ENCODE results near the gene FOXK2.
"Not testable (repeated sequence)": the region's sequence is repeated elsewhere in the genome, so short reads cannot be mapped to it uniquely, and the experiment has no call there.

FOXK2 gene

DNA sequence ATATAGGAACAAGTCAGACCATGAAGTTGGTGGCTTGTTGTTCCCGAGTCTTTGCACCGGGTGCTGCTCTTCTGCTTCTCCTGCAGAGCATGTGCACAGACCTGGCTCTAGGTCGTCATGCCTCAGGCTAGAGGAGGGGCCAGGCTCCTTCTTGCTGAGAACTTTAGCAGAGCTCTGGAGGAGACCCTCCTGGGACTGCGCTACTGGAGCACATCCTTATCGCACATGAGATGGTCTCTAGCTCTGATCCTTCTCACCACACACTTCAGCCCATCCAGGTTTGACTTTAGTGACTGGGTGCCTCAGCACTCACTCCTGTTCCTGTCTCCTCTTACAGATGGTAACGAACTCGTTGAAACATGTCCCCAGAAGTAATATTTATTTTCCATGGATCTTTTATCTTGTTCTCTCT, 14.9 kb downstream of the FOXK2 start:
- no peak for DNase-seq (ENCODE audit: low read depth)

GRCh38 chr17:82536512-82537201, 17.1 kb downstream of the FOXK2 start:
- no peak for DNase-seq (ENCODE audit: low read depth)

GRCh38 chr17:82537228-82537627, 17.7 kb downstream of the FOXK2 start:
- not testable (repeated sequence) for DNase-seq (ENCODE audit: low read depth)

DNA sequence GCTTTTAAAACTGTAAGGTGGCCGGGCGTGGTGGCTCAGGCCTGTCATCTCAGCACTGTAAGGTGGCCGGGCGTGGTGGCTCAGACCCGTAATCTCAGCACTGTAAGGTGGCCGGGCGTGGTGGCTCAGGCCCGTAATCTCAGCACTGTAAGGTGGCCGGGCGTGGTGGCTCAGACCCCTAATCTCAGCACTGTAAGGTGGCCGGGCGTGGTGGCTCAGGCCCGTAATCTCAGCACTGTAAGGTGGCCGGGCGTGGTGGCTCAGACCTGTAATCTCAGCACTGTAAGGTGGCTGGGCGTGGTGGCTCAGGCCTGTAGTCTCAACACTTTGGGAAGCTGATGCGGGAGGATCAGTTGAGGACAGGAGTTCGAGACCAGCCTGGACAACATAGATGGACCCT, 19.5 kb downstream of the FOXK2 start:
- not testable (repeated sequence) for DNase-seq (ENCODE audit: low read depth)

GRCh38 chr17:82542439-82542838, 22.9 kb downstream of the FOXK2 start:
- DNase-seq (ENCODE audit: low read depth): no peak

GRCh38 chr17:82544431-82545070, 25.0 kb downstream of the FOXK2 start:
- DNase-seq (ENCODE audit: low read depth): no peak

DNA sequence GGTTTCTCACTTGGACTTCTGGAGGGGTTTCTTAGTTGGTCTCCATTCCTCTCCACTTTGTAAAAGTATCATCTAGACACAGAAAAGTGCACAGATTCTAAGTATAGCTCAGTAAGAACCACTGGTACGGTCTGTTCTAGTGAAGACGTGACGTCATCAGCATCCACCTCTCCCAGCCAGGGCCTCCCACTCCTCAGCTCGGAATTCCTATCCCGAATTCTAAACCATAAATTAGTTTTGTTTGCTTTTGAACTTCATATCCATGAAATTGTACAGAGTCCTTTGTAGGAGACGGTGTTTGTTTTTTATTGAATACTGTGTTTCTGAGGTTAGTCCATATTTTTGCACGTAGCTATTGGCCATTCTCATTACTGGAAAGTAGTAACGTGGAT, 25.5 kb downstream of the FOXK2 start:
- DNase-seq (ENCODE audit: low read depth): no peak

DNA sequence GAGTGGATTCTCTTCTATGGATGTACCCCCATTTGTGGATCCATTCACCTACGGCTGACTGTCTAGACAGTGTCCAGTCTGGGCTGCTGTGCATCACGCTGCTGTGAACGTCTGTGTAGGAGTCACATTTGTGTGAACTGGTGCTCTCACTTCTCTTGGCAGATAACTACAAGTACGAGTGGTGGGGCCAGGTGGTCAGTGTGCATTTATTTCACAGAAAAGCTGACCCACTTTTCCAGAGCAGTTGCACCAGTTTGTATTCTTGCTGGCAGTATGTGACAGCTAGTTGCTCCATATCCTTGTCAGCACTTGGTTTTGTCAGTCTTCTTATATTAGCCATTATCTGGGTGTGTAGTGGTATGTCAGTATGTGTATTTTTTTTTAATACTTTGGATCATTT, 28.4 kb downstream of the FOXK2 start:
- DNase-seq (ENCODE audit: low read depth): no peak

DNA sequence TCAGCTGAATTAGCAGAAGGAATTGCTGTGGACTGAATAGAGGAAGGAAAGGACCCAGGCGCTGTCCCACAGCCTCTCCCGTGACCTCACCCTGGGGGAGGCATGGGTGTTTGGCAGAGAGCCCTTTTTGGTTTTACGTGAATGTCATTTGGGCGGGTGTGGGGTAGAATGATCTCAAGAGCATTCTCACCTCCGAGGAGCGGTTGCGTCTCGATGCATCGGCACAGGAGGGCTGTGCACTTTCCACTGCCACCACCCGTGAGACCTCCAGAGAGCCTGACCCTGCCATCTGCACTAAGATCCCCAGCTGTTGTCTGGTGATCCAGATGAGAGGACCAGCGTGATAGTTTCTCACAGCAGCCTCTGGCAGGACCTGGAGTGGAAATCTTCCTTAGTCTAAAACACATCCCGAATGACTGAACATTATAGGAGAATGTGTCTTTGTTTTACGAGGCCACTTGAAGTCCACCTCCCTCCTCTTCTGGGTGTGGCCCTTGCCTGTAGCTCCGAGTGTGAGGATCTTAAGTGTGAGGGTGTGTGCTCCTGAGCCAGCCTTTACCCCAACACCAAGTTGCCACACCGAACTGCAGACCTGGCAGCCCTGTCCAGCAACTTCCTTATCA, 29.3 kb downstream of the FOXK2 start:
- no peak for DNase-seq (ENCODE audit: low read depth)

DNA sequence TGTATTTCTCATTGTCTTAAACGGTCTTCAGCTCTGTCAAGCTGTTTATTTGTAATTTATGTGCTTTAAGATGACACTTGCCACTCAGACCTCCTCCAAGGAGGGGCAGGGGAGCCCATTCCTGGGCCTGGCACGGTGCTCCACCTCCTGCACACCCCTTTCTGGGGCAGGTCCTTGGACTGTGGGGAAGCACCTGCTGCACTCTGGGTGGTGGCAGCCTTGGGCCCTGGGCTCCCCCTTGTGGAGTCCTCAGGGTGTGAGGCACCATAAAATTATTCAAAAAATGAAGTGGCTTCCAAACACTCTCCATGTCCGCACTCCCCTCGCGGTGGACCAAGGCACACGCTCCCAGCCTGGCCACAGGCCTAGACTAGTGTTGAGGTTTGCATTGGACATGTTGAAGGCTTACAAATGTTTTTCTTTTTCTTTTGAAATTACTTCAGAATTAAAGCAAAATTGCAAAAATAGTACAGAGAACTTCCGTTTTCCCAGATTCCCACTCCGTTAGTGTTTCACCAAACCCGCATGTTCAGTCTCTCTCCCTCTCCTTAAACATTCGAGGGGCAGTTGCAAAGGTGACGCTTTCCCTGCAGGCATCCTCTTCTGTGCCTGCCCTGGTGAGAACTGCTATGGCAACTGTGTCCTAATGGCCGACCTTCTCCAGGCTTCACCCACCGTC, 32.4 kb downstream of the FOXK2 start:
- DNase-seq (ENCODE audit: low read depth): peak; percentile 69

DNA sequence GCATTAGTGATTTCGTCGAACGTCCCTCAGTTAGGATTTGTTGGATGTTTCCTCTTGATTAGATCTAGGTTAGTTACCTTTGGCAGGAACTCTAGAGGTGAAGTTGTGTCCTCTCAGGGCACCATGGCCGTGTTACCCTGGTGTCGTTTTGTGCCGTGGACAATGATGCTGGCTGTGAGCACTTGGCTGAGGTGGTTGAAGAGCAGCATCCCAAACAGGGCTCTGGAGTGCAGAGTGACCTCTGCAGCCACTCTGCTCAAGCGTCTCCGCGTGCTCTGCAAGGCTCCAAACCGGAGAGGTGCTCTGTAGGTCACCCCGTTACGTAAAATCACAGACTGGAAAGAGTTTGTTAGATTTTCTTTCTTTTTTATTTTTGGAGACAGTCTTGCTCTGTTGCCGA, 33.0 kb downstream of the FOXK2 start:
- DNase-seq (ENCODE audit: low read depth): no peak

GRCh38 chr17:82553210-82553930, 33.8 kb downstream of the FOXK2 start:
- DNase-seq (ENCODE audit: low read depth): no peak

DNA sequence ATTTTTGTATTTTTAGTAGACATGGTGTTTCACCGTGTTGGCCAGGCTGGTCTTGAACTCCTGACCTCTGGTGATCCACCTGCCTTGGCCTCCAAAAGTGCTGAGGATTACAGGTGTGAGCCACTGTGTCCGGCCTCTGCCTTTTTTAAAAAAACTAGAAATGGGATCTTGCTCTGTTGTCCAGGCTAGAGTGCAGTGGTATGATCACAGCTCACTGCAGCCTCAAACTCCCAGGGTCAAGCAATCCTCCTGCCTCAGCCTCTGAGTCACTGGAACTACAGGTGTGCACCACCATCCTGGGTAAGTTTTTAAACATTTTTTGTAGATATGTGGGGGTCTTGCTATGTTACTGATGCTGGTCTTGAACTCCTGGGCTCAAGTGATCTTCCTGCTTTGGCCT, 38.0 kb downstream of the FOXK2 start:
- not testable (repeated sequence) for DNase-seq (ENCODE audit: low read depth)

- no peak for DNase-seq (ENCODE audit: low read depth)
Measured at GRCh38 chr17:82559566-82560251, 40.2 kb downstream of the FOXK2 start.

GRCh38 chr17:82560252-82560642, 40.7 kb downstream of the FOXK2 start:
- no peak for DNase-seq (ENCODE audit: low read depth)

- no peak for DNase-seq (ENCODE audit: low read depth)
Measured at GRCh38 chr17:82560802-82561428, 41.4 kb downstream of the FOXK2 start.

DNA sequence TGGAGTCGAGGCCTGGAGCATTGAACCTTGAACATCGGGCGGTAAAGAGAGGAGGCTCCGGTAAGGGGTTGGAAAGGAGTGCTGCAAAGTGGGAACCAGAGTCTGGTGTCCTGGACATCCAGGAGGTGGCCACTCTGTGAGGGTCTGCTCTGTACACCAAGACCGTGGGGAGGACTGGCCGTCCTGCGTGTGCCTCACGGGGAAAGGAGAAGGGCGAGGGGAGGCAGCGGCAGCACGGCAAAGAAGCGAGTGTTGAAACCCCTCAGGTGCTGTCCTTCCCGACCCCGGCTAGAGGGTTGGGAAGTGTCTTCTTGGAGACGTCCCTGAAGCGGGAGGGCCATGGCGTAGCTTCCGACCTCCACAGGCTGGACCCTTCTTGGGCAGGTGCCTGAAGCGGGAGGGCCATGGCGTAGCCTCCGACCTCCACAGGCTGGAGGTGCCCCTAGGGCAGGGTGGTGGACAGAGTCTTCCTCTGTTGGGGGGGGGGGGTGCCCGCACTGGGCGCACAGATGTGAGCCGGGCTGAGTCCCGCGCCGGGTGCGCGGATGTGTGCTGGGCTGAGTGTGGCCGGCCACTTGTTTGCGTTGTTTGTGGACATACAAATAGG, 42.0 kb downstream of the FOXK2 start:
- no peak for DNase-seq (ENCODE audit: low read depth)

DNA sequence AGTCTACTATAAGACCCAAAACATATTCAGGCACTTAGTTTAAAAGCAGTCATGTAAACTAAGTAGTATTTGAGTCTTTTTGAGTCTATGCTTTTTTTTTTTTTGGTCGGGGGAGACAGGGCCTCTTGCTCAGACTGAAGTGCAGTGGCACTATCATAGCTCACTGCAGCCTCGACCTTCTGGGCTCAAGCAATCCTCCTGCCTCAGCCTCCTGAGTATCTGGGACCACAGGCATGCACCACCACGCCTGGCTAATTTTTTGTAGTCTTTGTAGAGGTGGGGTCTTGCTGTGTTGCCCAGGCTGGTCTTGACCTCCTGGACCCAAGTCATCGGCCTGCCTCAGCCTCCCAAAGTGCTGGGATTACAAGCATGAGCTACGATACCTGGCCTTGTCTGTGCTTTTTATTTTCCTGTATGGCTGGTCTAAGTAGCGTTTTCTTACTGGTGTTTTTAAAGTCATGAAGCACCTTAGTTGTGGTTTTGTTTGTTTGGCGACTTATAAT, 43.2 kb downstream of the FOXK2 start:
- DNase-seq (ENCODE audit: low read depth): not testable (repeated sequence)

GRCh38 chr17:82563318-82563717, 43.8 kb downstream of the FOXK2 start:
- DNase-seq (ENCODE audit: low read depth): no peak

- not testable (repeated sequence) for DNase-seq (ENCODE audit: low read depth)
Measured at GRCh38 chr17:82563745-82564144, 44.2 kb downstream of the FOXK2 start.

Measured in T follicular helper cell (primary cell).